HG03354 (cell line): ENCODE data around the gene FOXJ3.

Experiments used
- ATAC-seq: cut with Tn5 transposase; IDR thresholded peaks from one replicate; pipeline ENCODE4 v1.9.1; 2021; ENCODE audit warnings: mild to moderate bottlenecking; ENCODE audit not compliant: unreplicated experiment, poor library complexity, severe bottlenecking

The FOXJ3 gene

GRCh38 chr1:42154685-42155084, 180.3 kb downstream of the FOXJ3 start:
- no peak for ATAC-seq

- ATAC-seq: no peak
Measured at GRCh38 chr1:42153624-42154023, 181.4 kb downstream of the FOXJ3 start.

GRCh38 chr1:42152907-42153600, 182.0 kb downstream of the FOXJ3 start, which contains the start of gene GUCA2B:
Gene GUCA2B (plus strand): TSS chr1:42153410. CDS start chr1:42153451, 41 bp downstream.
- ATAC-seq: no peak

- no peak for ATAC-seq
Measured at GRCh38 chr1:42152119-42152518, 182.9 kb downstream of the FOXJ3 start.

GRCh38 chr1:42150651-42151050, 184.4 kb downstream of the FOXJ3 start:
- ATAC-seq: no peak

GRCh38 chr1:42148166-42148565, 186.9 kb downstream of the FOXJ3 start:
- no peak for ATAC-seq

GRCh38 chr1:42146626-42147320, 188.3 kb downstream of the FOXJ3 start:
- peak; percentile 49 for ATAC-seq

GRCh38 chr1:42145764-42146625, 189.0 kb downstream of the FOXJ3 start:
- ATAC-seq: no peak

GRCh38 chr1:42145389-42145716, 189.7 kb downstream of the FOXJ3 start:
- no peak for ATAC-seq

- ATAC-seq: no peak
Measured at GRCh38 chr1:42144711-42145388, 190.2 kb downstream of the FOXJ3 start.

GRCh38 chr1:42143896-42144710, 190.9 kb downstream of the FOXJ3 start:
- ATAC-seq: no peak

- no peak for ATAC-seq
Measured at GRCh38 chr1:42142894-42143675, 191.9 kb downstream of the FOXJ3 start.

GRCh38 chr1:42141978-42142377, 193.1 kb downstream of the FOXJ3 start:
- no peak for ATAC-seq

GRCh38 chr1:42140191-42140590, 194.8 kb downstream of the FOXJ3 start:
- ATAC-seq: no peak

GRCh38 chr1:42139444-42139843, 195.6 kb downstream of the FOXJ3 start:
- no peak for ATAC-seq

GRCh38 chr1:42138586-42138985, 196.4 kb downstream of the FOXJ3 start:
- ATAC-seq: no peak

- ATAC-seq: no peak
Measured at GRCh38 chr1:42137766-42138165, 197.3 kb downstream of the FOXJ3 start.

- ATAC-seq: no peak
Measured at GRCh38 chr1:42136466-42136865, 198.6 kb downstream of the FOXJ3 start.
